ENCODE data around the gene AHSG.

AHSG gene

DNA sequence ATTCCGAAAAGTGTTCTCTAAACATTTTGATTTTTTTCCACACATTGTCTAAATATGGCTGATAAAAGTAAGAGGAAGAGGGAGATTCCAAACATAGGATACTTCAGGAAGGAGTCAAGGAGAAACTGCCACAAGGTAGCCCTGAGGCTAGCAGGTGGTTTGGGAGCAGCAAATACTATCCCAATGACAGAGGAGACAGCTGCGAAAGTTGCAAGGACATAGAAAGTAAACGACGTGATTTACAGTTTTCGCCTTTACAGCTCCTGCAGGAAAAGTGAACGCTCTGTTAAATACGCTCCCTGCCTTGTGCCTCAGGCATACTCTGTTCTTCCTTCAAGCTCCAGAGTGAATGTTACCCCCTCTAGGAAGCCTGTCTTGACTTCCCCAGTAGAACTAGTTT, 23.7 kb downstream of the AHSG start:
- DNase-seq: no peak
- Mint-ChIP-seq H3K9me3 (no peaks in the 10 kb centered on the region), H3K4me1 (ENCODE audit: low read depth) (peaks cover 8% of the 10 kb centered on the region), H3K4me3 (no peak overlapping the region), H3K27ac (no peak overlapping the region), H3K36me3 (ENCODE audit: low read depth) (no peaks in the 10 kb centered on the region), H3K27me3 (peaks cover 11% of the 10 kb centered on the region)

DNA sequence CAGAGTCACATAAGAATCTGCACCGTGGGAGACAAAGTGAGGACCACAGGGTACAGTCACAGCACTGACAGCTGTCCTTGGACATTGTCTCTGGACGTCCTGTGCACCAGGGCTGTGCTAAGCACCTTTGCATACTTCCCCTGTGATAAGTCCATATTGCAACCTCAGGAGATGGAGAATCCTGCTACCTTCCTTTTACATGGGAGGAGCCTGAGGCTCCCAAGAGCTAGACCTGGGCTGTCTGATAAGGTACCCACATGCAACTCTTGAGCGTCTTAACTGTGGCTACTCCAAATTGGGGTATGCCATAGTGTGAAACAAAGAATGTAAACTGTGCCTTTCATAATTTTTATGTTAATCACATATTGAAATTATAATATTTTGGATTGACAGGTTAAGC, 24.8 kb downstream of the AHSG start:
- Mint-ChIP-seq H3K9me3 (no peaks in the 10 kb centered on the region), H3K27ac (no peak overlapping the region), H3K36me3 (ENCODE audit: low read depth) (no peaks in the 10 kb centered on the region), H3K27me3 (peaks cover 11% of the 10 kb centered on the region), H3K4me1 (ENCODE audit: low read depth) (peaks cover 19% of the 10 kb centered on the region), H3K4me3 (no peak overlapping the region)
- DNase-seq: no peak

DNA sequence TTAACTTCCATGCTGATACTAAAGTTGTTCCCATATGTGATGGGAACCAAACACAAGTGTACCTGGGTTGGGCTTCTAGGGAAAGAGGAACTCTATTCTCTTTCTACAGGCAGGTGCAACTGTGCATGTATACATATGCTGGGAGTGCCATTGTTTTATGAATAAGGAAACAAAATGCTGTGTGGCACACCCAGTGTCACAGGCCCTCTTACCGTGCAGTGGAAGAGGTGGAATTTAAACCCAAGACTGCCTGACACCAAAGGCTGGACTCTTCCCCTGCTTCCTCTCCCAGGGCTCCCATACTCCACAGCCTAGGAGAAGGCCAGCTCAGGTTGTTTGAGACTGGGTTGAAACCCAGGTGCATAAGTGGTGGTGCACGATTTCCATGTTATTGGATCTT, 25.4 kb downstream of the AHSG start:
- peaks cover 25% of the 10 kb centered on the region for H3K4me1 Mint-ChIP-seq (ENCODE audit: low read depth)
- H3K27ac Mint-ChIP-seq: no peak overlapping the region
- no peak for DNase-seq
- H3K36me3 Mint-ChIP-seq (ENCODE audit: low read depth): no peaks in the 10 kb centered on the region
- peaks cover 11% of the 10 kb centered on the region for H3K27me3 Mint-ChIP-seq
- H3K4me3 Mint-ChIP-seq: no peak overlapping the region
- no peaks in the 10 kb centered on the region for H3K9me3 Mint-ChIP-seq

DNA sequence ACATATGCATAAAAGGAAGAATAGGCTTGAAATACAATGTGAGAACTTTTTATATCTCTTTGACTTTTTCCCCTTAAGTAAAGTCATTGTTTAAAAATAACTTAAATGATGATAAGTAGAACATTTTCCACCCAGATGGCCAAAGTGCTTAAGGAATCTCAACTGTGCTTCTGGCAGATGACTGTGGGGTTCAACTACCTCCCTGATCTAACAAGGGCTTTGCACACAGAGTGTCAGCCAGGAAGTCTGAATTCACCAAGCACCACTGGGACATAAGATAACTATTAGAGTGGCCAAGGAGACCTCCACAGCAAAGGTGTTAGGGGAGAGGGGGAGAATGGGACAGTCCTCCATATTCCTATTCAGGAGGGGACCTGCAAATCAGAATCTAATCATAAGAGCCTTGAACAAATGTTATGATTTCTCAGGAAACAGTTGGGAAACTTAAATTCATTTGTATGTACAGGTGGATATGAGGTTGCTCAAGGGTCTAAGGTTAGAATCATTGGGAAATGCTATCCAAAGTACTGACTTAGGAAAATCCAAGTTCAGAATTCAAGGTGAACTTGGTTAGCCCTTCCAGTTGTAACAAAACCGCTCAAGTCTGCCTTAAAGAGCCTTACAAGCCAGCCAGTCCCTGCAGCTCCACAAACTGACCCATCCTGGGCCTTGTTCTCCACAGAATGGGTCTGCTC, 27.1 kb downstream of the AHSG start, which contains the start of gene FETUB:
Gene FETUB (plus strand): TSS at position 622 of the 695 bp plus-strand sequence. CDS start 62 bp downstream, at position 684.
- H3K27ac Mint-ChIP-seq: no peak within 1 kb of the TSS
- H3K27me3 Mint-ChIP-seq: peaks cover 11% of the 10 kb centered on the region
- peaks cover 39% of the 10 kb centered on the region for H3K4me1 Mint-ChIP-seq (ENCODE audit: low read depth)
- H3K9me3 Mint-ChIP-seq: no peaks in the 10 kb centered on the region
- no peaks in the 10 kb centered on the region for H3K36me3 Mint-ChIP-seq (ENCODE audit: low read depth)
- DNase-seq: no peak
- H3K4me3 Mint-ChIP-seq: no peak within 1 kb of the TSS

DNA sequence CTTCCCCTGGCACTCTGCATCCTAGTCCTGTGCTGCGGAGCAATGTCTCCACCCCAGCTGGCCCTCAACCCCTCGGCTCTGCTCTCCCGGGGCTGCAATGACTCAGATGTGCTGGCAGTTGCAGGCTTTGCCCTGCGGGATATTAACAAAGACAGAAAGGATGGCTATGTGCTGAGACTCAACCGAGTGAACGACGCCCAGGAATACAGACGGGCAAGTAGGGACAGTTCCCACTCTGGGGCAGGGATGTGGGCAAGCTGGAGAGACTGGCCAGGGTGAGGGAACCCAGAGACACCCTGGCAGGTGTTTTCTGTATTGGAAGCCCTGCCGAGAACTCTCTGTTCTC, 27.6 kb downstream of the AHSG start:
- Mint-ChIP-seq H3K27me3 (peaks cover 11% of the 10 kb centered on the region), H3K27ac (no peak overlapping the region), H3K36me3 (ENCODE audit: low read depth) (no peaks in the 10 kb centered on the region), H3K4me1 (ENCODE audit: low read depth) (peaks cover 39% of the 10 kb centered on the region), H3K4me3 (no peak overlapping the region), H3K9me3 (no peaks in the 10 kb centered on the region)
- no peak for DNase-seq

DNA sequence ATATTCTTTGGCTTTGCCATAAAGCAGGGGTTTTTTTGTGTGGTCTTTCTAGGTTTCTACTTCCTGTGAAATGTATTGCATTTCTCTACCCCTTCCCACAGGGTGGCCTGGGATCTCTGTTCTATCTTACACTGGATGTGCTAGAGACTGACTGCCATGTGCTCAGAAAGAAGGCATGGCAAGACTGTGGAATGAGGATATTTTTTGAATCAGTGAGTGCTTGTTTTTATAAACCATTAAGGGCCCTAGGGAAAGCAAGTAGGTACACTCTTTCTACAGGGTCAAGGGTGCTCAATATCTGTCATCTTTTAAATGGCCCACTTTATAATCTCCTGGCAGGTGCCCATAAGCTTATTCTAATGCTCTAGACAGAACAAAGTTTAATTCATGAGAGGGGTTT, 28.1 kb downstream of the AHSG start:
- DNase-seq: no peak
- Mint-ChIP-seq H3K27me3 (peaks cover 11% of the 10 kb centered on the region), H3K4me1 (ENCODE audit: low read depth) (peaks cover 39% of the 10 kb centered on the region), H3K36me3 (ENCODE audit: low read depth) (no peaks in the 10 kb centered on the region), H3K9me3 (no peaks in the 10 kb centered on the region), H3K4me3 (no peak overlapping the region), H3K27ac (no peak overlapping the region)

DNA sequence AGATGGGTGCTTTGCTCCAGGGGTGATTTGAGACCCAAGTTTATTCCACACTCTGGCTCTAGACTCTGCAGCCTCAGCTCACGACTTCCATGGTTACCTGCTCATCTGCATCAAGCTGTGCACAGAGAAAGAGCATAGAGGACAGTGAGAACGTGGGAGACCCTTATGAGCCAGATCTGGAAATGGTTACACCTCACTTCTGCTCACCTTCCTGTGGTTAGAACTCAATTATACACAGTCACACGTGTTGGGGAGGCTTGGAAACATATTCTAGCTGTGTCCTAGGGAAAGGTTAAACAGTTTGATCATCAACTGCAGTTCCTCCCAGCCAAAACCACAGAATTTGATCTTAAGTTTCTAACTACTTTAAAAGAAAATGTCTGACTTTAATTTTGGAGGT, 29.2 kb downstream of the AHSG start:
- peak overlapping the region; percentile 14 for H3K27ac Mint-ChIP-seq
- no peak overlapping the region for H3K4me3 Mint-ChIP-seq
- no peaks in the 10 kb centered on the region for H3K9me3 Mint-ChIP-seq
- no peaks in the 10 kb centered on the region for H3K36me3 Mint-ChIP-seq (ENCODE audit: low read depth)
- DNase-seq: no peak
- peaks cover 39% of the 10 kb centered on the region for H3K4me1 Mint-ChIP-seq (ENCODE audit: low read depth)
- peaks cover 11% of the 10 kb centered on the region for H3K27me3 Mint-ChIP-seq

DNA sequence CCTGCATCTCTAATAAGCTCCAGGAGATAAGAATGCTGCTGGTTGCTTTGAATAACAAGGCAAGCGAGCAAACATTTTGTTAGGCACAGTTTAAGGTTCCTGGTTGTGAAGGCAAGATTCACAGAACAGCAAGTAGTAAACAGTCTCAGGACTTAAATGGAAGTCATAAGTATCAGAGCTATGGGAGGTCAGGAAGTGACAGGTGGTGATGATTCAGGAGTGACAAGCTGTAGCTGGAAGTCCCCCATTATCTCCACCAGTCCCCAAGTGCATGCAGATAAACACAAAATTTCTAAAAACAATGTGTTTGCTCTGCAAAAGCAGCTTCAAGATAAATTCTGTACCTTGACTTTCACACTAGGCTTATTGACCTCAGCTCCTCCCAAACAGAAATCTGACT, 30.6 kb downstream of the AHSG start:
- no peak for DNase-seq
- H3K27ac Mint-ChIP-seq: peak overlapping the region; percentile 10

DNA sequence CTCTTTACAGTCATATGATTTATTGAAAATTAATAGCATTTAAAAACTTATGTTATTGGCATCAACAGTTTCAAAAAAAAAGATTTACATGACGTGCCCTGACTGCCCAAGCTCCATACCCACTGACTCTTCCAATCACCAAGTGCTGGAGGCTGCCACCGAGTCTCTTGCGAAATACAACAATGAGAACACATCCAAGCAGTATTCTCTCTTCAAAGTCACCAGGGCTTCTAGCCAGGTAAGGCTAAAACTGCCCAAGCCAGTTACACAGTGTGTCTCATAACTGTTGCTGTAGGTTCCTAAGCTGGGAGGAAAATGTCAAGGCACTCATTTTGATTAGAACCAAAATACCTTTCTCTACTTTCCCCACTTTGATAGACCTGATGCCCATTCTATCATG, 31.8 kb downstream of the AHSG start:
- peaks cover 10% of the 10 kb centered on the region for H3K27me3 Mint-ChIP-seq
- DNase-seq: no peak
- no peak overlapping the region for H3K27ac Mint-ChIP-seq

More for the DNA sequence above, 30.6 kb downstream of the AHSG start:
- Mint-ChIP-seq H3K36me3 (ENCODE audit: low read depth) (no peaks in the 10 kb centered on the region), H3K4me1 (ENCODE audit: low read depth) (peaks cover 39% of the 10 kb centered on the region), H3K27me3 (peaks cover 14% of the 10 kb centered on the region), H3K9me3 (no peaks in the 10 kb centered on the region), H3K4me3 (no peak overlapping the region)

DNA sequence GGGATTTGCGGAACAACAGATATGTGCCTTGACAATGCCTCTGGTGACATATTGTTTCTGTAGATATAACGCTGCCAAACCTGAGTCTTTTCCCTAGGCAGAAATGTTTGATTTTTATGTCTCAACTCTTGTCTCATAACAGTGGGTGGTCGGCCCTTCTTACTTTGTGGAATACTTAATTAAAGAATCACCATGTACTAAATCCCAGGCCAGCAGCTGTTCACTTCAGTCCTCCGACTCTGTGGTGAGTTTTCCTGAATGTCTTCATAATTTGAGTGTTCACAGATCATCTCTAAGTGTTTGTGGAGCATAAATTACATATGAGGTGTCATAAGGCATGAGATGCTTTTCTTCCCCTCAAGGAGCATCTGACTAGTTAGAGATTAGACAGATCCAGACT, 33.2 kb downstream of the AHSG start:
- Mint-ChIP-seq H3K36me3 (ENCODE audit: low read depth) (no peaks in the 10 kb centered on the region), H3K4me3 (no peak overlapping the region), H3K9me3 (no peaks in the 10 kb centered on the region), H3K27ac (no peak overlapping the region), H3K27me3 (peaks cover 4% of the 10 kb centered on the region), H3K4me1 (ENCODE audit: low read depth) (peaks cover 35% of the 10 kb centered on the region)
- DNase-seq: no peak

More for the DNA sequence above, 31.8 kb downstream of the AHSG start:
- H3K4me3 Mint-ChIP-seq: no peak overlapping the region
- peaks cover 39% of the 10 kb centered on the region for H3K4me1 Mint-ChIP-seq (ENCODE audit: low read depth)
- H3K36me3 Mint-ChIP-seq (ENCODE audit: low read depth): no peaks in the 10 kb centered on the region
- no peaks in the 10 kb centered on the region for H3K9me3 Mint-ChIP-seq

DNA sequence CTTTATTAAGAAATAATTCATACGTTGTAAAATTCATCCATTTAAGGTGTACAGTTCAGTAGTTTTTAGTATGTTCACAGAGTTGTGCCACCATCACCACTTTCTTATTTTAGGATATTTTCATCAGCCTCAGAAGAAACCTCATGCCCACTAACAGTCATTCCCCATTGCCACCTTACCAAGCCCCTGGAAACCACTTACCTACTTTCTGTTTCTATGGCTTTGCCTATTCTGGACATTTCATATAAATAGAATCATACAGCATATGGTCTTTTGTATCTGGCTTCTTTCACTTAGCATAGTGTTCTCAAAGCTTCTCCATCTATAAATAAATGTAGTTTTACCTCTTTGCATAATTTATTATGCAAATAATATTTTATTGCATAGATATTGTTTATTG, 34.0 kb downstream of the AHSG start:
- H3K9me3 Mint-ChIP-seq: no peaks in the 10 kb centered on the region
- peaks cover 7% of the 10 kb centered on the region for H3K27me3 Mint-ChIP-seq
- no peak for DNase-seq
- H3K4me3 Mint-ChIP-seq: no peak overlapping the region
- H3K36me3 Mint-ChIP-seq (ENCODE audit: low read depth): no peaks in the 10 kb centered on the region
- peaks cover 28% of the 10 kb centered on the region for H3K4me1 Mint-ChIP-seq (ENCODE audit: low read depth)
- H3K27ac Mint-ChIP-seq: no peak overlapping the region

DNA sequence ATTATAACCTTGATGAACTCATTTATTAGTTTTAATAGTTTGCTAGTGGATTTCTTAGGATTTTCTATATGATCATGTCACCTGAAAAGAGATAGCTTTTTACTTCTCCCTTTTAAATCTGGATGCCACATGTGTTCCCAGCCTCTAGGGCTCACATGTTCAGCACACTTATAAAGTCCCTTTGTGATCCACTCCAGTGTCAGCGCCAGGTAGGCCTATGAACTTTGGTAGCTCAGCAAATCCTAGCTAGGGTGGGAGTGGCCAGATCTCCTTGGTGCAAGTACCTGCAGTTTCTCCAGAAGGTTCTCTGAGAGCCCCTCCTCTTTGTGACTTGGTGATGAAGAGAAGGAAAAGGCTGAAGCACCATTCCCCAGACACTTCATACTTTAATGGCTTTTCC, 36.0 kb downstream of the AHSG start:
- H3K36me3 Mint-ChIP-seq (ENCODE audit: low read depth): no peaks in the 10 kb centered on the region
- H3K4me3 Mint-ChIP-seq: no peak overlapping the region
- peaks cover 9% of the 10 kb centered on the region for H3K4me1 Mint-ChIP-seq (ENCODE audit: low read depth)
- H3K27me3 Mint-ChIP-seq: peaks cover 7% of the 10 kb centered on the region
- no peaks in the 10 kb centered on the region for H3K9me3 Mint-ChIP-seq
- DNase-seq: no peak
- no peak overlapping the region for H3K27ac Mint-ChIP-seq

DNA sequence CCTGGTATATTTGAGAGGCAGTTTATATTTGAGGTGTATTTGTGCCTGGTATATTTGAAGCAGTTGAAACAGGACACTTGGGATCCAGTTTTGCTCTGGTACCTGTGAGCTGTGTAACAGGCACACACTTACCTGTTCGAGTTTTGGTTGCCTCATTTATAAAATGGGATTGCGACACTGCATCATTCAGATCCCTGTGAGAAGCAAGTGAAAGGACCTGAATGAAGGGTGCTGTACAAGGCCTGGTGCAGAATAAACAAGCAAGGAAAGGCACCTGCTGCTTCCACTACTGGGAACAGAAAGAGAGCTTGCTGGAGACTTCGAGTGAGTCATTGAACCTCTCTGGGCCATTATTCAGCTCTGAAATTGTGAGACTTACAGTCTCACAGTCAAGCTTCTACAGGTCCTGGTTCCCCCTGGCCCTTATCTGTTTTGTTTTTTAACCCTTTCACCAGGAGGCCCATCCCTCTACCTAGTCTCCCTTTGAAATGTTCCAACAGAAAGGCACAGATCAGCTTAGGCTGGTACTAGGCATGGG, 38.9 kb downstream of the AHSG start:
- H3K27me3 Mint-ChIP-seq: peaks cover 16% of the 10 kb centered on the region
- H3K4me3 Mint-ChIP-seq: no peak overlapping the region
- H3K27ac Mint-ChIP-seq: no peak overlapping the region
- H3K36me3 Mint-ChIP-seq (ENCODE audit: low read depth): no peaks in the 10 kb centered on the region
- DNase-seq: no peak
- H3K9me3 Mint-ChIP-seq: no peaks in the 10 kb centered on the region
- H3K4me1 Mint-ChIP-seq (ENCODE audit: low read depth): no peaks in the 10 kb centered on the region

DNA sequence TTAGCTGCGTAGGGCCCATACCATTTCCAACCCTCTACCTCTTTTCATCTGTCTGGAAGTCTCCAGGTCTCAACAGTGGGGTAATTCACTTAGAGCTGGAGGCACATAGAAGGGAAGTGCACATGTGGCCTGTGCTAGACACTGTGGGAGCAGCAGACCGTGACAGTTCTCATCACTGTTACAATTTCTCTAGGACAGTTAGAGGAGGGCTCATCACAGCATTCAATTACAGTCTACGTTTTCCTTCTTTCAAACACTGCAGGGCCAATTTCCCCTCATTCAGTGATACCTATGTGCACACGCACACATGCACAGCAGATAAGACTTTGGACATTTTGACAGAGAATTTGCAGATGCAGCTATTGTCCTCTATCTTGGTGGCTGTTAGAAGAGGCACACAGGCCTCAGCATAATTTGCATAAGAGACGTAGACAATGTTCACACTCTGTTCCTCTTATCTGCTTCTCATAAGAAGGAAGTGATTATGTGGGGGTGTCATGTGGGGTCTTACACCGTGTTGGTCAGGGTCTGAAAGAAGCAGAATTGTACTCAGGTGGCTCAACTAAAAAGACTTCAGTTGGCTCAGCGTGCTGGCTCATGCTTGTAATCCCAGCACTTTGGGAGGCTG, 40.3 kb downstream of the AHSG start:
- Mint-ChIP-seq H3K4me1 (ENCODE audit: low read depth) (no peaks in the 10 kb centered on the region), H3K4me3 (no peak overlapping the region), H3K27me3 (peaks cover 15% of the 10 kb centered on the region), H3K9me3 (no peaks in the 10 kb centered on the region), H3K36me3 (ENCODE audit: low read depth) (no peaks in the 10 kb centered on the region), H3K27ac (no peak overlapping the region)
- DNase-seq: no peak

DNA sequence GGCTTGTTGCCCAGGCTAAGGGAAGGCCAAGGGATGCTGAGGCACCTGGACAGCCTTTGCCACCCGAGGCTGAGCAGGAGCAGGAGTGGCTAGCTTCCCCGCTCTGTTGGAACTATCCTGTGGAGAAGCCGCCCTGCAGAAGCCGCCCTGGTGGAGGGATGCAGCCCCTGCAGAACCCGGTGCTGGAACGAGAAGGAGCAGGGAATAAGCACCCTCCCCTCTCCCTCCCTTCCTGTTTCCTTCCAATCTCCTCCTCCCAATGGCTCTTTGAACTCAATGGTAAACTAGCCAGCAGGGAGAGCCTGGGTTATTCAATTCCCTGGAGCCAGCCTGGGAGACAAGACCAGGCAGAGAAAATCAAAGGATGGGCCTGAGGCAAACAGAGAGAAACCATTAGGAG, 41.1 kb downstream of the AHSG start:
- Mint-ChIP-seq H3K9me3 (no peaks in the 10 kb centered on the region), H3K27ac (no peak overlapping the region), H3K27me3 (peaks cover 16% of the 10 kb centered on the region), H3K4me1 (ENCODE audit: low read depth) (no peaks in the 10 kb centered on the region), H3K36me3 (ENCODE audit: low read depth) (no peaks in the 10 kb centered on the region), H3K4me3 (no peak overlapping the region)
- DNase-seq: no peak

Measured in activated T-cell treated with anti-CD3 and anti-CD28 coated beads, Interleukin-2, amount 50 U/mL, for 24 hours (primary cell).